HEK293 (cell line): ENCODE measurements around the gene ZNHIT2.

Experiments
- SP2 ChIP-seq: fragments of 450-650 bp; formaldehyde crosslinking; IDR thresholded peaks from 2 replicates; pipeline ENCODE4 v1.5.1; 2016; ENCODE audit warnings: missing biosample characterization, missing genetic modification characterization
- ZNF549 ChIP-seq: fragments of 450-650 bp; IDR thresholded peaks from 2 replicates; pipeline ENCODE4 v1.5.1; 2018; ENCODE audit warnings: missing biosample characterization, missing genetic modification characterization, mild to moderate bottlenecking, inconsistent platforms, moderate library complexity
- ZSCAN16 ChIP-seq: fragments of 450-650 bp; formaldehyde crosslinking; IDR thresholded peaks from 2 replicates; pipeline ENCODE4 v1.5.1; 2016; ENCODE audit warnings: missing biosample characterization, missing genetic modification characterization
- TF ChIP-seq, protein P1 (sequence below): fragments of 450-650 bp; formaldehyde crosslinking; IDR thresholded peaks from 2 replicates; pipeline ENCODE4 v1.5.1; 2016; ENCODE audit warnings: missing biosample characterization, missing genetic modification characterization
- TF ChIP-seq, protein P2 (sequence below): fragments of 450-650 bp; formaldehyde crosslinking; IDR thresholded peaks from 2 replicates; pipeline ENCODE4 v1.5.1; 2016; ENCODE audit warnings: missing biosample characterization, missing genetic modification characterization

DNA sequence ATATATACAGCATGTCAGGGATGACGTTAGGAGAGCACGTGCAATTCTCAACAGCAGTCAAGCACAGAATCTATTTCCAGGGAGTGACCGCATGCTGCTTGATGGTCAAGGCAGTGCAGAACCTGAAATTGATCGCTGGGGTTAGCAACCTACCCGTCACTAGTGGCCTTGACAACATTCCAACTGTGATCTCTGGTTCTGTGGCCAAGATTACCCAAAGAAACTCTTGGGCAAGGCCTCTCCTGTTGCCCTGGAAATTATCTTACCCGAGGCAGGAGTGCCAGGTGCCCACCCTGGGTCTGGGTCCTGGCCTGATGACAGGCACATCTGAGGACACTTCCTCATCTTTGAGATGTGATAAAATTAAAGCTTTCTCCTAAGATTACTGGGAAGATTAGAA, 3.7 kb downstream of the ZNHIT2 start:
- TF ChIP-seq SP2 (tag by site-specific recombination) (no peak), ZNF549 (tag by site-specific recombination) (no peak), ZSCAN16 (tag by site-specific recombination) (no peak)
- TF ChIP-seq, protein P1, sequence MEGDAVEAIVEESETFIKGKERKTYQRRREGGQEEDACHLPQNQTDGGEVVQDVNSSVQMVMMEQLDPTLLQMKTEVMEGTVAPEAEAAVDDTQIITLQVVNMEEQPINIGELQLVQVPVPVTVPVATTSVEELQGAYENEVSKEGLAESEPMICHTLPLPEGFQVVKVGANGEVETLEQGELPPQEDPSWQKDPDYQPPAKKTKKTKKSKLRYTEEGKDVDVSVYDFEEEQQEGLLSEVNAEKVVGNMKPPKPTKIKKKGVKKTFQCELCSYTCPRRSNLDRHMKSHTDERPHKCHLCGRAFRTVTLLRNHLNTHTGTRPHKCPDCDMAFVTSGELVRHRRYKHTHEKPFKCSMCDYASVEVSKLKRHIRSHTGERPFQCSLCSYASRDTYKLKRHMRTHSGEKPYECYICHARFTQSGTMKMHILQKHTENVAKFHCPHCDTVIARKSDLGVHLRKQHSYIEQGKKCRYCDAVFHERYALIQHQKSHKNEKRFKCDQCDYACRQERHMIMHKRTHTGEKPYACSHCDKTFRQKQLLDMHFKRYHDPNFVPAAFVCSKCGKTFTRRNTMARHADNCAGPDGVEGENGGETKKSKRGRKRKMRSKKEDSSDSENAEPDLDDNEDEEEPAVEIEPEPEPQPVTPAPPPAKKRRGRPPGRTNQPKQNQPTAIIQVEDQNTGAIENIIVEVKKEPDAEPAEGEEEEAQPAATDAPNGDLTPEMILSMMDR (tag by site-specific recombination), result no peak
- TF ChIP-seq, protein P2, sequence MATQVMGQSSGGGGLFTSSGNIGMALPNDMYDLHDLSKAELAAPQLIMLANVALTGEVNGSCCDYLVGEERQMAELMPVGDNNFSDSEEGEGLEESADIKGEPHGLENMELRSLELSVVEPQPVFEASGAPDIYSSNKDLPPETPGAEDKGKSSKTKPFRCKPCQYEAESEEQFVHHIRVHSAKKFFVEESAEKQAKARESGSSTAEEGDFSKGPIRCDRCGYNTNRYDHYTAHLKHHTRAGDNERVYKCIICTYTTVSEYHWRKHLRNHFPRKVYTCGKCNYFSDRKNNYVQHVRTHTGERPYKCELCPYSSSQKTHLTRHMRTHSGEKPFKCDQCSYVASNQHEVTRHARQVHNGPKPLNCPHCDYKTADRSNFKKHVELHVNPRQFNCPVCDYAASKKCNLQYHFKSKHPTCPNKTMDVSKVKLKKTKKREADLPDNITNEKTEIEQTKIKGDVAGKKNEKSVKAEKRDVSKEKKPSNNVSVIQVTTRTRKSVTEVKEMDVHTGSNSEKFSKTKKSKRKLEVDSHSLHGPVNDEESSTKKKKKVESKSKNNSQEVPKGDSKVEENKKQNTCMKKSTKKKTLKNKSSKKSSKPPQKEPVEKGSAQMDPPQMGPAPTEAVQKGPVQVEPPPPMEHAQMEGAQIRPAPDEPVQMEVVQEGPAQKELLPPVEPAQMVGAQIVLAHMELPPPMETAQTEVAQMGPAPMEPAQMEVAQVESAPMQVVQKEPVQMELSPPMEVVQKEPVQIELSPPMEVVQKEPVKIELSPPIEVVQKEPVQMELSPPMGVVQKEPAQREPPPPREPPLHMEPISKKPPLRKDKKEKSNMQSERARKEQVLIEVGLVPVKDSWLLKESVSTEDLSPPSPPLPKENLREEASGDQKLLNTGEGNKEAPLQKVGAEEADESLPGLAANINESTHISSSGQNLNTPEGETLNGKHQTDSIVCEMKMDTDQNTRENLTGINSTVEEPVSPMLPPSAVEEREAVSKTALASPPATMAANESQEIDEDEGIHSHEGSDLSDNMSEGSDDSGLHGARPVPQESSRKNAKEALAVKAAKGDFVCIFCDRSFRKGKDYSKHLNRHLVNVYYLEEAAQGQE (tag by site-specific recombination), result no peak
